Activated T-helper 1 cell treated with Interleukin-2 at 50 U/mL for 16 hours (primary cell): Measurements from ENCODE around the gene ANO8.
"Not testable (repeated sequence)": the region's sequence is repeated elsewhere in the genome, so short reads cannot be mapped to it uniquely, and the experiment has no call there.

Experiments
- DNase-seq: peaks from one replicate; pipeline ENCODE4 v3.0.0-alpha.2; 2020; ENCODE audit warnings: low read depth

The ANO8 gene

DNA sequence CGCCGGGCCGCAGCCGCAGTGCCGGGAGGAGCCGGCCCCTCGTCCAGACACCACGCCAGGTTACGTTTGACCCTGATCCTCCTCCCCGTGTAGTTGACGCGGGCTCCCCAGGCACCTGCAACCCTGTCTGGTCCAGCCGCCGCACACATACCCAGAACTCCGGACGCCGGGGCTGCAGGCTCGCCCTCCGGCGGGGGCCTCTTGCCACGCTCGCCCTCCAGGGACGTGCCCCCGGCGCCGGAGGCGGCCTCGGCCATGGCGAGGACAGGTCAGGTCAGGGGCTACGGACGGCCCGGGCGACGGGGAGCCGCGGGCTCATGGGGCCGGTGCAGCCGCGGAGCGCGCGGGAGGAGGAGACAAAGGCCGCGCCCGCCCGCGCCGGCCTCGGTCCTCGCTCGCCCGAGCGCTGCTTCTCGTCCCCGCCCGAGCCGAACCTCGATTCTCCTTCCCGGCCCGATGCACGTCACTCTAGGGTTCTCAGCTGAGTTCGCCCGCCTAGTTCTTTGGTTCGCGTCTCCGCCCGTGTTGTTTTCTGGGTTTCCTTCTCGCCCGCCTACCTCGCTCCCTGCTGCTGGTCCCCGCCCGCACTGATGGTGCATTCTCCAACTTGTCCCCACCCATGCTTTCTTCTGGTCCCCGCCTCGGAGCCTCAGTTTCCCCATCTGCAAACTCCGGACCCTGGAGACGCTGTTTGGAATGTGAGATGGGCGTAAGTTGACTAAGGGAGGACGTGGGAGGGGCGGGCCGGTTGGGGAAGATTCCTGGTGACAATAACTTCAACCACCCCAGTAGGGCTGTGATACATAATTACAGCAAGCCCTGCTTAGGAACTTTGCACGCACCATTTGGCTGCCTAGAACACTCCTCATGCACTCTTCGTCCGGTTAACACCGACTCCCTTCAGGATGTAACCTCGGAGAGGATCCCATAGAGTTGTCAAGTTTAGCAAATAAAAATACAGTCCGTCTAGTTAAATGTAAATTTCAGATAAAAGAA, at the start of gene ANO8:
Gene ANO8 (minus strand): TSS at position 442 of the 996 bp plus-strand sequence. CDS start 185 bp downstream, at position 257.
- DNase-seq = peak; percentile 88

DNA sequence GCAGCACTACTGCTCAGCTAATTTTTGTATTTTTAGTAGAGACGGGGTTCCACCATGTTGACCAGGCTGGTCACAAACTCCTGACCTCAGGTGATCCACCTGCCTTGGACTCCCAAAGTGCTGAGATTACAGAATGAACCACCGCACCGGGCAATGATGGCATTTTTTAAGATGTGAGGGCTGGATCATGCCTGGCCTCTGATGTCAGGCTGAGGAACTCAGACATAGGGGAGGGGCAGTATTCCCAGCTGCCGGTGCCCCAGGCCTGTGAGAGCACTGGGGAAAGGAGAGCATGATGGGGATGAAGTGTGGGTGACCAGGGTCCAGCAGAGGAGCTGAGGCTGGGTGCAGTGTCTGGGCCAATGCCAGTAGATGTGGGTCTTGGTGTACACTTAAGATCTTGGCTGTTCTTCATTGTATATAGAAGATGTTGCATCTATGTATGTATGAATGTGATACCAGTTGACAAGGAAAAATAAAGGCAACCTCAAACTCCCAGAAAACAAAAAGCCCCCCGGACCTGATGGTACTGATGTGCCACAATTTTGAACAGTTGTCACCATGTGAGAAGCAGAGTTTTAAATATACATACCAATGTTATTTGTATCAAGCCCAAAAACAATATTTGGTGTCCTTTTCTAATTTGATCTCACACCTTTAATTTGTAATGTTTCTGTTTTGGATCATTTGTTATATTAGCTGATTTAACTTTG, 45.9 kb upstream of the ANO8 start:
- DNase-seq = no peak

DNA sequence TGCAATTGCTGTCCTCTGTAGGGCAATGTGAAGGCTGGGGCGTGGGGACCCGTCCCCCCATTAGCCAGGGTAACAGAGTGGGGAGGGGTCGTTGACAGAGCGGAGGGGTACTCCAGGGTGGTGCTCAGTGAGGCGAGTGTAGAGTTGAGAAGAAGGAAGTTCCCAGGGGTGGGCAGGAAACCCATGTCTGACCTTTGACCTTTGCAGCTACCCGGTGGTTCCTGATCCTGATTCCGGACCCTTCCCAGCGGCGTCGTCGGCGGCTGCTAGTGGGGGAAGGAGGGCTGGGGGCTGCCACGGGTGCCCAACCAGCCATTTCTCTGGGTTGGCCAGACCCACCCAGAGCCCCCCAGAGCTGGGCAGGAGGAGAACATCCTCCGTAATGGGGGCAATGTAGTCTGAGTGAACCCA, 44.6 kb upstream of the ANO8 start:
- no peak for DNase-seq

GRCh38 chr19:17378271-17378670, 43.6 kb upstream of the ANO8 start:
- no peak for DNase-seq

GRCh38 chr19:17376935-17377600, 42.4 kb upstream of the ANO8 start, which contains the start of gene PLVAP:
TSS of gene PLVAP (minus strand) at chr19:17377342. CDS start at chr19:17377288, 54 bp downstream.
- no peak for DNase-seq

GRCh38 chr19:17370026-17370587, 35.5 kb upstream of the ANO8 start:
- no peak for DNase-seq

- no peak for DNase-seq
Measured at GRCh38 chr19:17365361-17365760, 30.7 kb upstream of the ANO8 start.

DNA sequence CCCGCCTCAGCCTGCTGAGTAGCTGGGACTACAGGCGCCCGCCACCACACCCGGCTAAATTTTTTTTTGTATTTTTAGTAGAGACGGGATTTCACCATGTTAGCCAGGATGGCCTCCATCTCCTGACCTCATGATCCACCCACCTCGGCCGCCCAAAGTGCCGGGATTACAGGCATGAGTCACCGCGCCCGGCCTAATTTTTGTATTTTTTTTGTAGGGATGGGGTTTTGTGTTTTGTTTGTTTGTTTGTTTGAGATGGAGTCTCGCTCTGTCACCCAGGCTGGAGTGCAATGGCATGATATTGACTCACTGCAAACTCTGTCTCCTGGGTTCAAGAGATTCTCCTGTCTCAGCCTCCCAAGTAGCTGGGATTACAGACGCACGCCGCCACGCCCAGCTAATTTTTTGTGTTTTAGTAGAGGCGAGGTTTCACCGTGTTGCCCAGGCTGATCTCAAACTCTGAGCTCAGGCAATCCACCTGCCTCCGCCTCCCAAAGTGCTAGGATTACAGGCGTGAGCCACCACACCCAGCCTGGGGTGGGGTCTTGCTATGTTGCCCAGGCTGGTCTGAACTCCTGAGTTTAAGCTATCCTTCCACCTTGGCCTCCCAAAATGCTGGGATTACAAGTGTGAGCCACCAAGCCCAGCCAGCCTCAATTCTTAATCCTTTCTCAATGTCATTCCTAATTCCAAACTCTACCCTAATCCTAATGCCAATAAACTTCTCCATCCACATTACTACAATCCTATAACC, 29.4 kb upstream of the ANO8 start:
- not testable (repeated sequence) for DNase-seq

DNA sequence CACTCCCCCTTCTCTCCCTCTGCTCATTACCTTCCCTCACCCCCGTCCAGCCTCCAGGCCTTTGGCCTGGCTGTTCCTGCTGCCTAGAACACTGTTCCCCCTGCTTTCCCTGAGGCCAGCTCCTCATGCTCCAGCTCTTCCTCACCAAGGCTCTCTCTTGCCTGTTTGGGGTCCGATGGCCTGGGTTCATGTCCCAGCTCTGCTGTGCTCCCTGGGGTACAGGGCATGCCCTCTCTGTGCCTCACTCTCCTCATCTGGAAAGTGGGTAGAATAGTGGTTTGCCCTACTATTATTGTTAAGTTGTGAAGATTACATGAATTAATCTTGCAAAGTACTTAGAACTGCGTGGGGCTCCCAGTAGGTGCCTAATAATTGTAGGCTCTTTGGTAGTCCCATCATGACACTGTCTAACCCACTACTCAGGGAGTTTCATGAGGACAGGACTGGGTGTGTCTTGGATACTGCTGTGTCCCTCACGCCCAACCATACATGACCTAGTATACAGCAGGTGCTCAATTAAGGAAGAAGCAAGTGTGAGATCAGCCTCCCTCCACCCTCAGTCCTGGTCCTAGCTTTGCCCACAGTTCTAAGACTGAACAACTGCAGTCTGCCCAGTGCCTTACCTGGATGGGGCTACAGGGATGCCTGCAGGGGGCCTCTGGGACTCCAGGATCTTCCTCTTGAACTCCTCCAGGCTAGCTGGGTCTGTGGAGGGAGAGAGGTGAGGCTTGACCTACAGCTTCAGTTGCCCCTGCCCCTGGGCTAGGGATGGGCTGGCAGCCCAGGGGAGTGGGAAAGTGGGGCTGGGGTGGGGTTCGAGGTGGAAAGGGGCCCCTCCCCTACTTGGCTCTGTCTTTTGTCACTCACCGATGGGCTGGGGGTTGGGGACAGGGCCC, 25.5 kb upstream of the ANO8 start:
- no peak for DNase-seq

- no peak for DNase-seq
Measured at GRCh38 chr19:17358395-17358794, 23.7 kb upstream of the ANO8 start.

- no peak for DNase-seq
Measured at GRCh38 chr19:17357724-17358123, 23.1 kb upstream of the ANO8 start.

GRCh38 chr19:17357078-17357666, 22.5 kb upstream of the ANO8 start:
- DNase-seq = no peak

DNA sequence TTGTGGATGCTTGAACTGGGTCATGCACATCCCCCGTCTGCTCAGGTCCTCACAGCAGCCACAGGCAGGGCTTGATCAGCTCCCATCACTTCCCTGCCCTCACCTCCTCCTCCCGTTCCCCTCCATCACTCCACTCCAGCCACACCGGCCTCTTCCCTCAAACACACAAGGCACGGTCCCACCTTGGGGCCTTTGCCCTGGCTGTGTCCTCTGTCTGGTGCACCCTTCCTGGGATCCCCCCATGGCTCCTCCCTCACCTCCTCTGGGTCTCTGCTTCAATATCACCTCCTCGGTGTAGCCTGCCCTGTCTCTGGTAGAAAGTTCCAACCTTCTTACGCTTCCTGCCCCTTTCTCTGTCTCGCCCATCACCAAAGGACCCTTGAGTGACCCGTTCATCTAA, 18.7 kb upstream of the ANO8 start:
- DNase-seq = no peak

DNA sequence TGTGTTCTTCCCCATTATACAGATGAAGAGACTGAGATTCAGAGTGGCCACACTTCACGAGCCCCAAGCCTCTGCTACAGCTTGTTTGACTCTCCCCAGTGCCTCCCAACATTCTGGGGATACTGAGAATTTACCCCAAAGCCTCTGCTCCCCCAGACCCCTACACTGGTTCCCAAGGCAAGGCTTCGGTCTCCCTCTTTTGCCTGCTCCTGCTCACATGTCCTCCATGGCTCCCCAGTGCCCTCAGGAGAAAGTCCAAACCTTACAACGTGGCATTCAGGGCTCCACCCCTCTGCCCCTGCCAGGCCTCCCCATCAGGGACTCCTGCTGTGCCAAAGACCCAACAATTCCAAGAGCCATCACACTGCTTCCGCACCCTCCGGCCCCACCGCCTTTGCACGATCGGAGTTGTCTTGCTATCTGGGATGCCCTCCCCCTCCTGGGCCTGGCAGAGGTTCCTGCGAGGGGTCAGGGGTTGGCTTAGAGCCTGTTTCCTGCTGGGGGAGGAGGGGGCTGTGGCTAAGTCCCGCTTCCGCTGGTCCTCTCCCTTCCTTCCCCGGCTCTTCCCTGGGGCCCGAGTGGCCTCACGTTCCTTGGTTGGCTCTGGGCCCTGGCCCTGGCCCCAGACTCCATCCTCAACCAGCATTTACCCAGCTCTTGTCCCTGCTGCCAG, 18.1 kb upstream of the ANO8 start:
- DNase-seq = no peak

DNA sequence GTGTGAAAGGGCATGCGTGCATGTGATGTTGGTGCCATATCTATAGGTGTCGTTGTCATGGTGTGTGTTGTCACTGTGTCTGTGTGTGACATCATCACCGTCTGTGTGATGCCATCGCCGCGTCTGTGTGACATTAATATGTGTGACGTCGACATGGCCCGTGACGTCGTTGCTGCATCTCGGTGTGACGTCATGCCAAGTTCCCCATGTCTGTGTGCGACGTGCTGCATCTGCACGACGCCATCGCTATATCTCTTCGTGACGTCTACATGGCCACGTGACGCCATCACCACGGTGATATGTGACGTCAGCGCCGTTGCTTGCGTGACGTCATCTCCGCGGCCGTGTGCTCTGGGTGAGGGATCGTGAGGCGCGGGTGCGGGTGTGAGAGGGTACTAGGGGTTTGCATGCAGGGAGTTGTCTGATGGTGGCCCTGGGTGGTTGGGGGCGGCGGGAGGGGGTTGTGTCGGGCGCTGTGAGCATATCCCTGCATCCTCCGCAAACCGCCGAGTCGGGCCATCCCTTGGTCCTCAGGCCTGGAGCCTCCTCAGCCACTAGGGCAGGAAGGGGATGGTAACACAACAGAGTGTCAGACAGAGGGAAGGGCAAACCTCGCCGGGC, 17.3 kb upstream of the ANO8 start:
- no peak for DNase-seq

DNA sequence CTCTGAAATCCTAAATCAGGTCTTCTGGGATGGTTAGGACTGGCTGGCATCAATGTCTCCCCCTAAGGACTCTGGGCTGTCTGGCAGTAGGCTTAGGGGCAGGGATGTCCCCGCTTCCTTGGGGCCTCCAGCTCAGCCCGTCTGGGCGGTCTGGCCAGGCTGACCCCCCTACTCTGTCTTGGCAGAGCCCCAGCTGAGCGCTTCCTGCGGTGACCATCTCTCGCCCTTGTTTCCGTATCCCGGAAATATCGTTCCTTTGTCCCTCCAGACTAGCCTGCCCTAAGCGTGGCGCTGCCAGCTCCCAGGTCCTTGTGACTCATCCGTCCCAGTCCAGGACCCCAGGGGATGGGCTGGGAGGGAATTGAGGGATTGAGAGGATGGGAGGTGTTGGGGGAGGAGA, 14.0 kb upstream of the ANO8 start:
- no peak for DNase-seq

- DNase-seq = no peak
Measured at GRCh38 chr19:17347877-17348276, 13.2 kb upstream of the ANO8 start.

DNA sequence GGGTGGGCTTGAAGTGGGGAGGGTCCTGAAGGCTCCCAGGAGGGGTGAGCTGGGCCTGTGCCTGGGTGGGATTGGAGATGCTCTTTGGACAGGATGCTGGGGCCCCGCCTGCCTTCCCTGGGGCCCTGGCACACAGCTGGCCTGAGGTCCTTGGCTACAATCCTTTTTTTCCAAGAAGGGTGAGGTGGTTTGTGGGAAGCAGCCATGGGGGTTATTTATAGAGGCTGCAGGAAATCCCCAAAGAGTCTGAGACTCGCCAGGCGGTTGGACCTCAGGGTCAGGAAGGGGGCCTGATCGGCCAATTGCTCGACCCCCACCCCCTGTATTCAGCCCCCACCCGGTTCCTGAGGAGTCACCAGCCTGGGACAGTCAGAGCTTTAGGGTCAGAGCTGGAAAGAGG, 12.7 kb upstream of the ANO8 start:
- DNase-seq = no peak
